Loucy (cell line): ENCODE measurements around the gene NUSAP1.

ENCODE experiments used
- CTCF ChIP-seq: fragments of 200-600 bp; sonication (generic); conservative IDR thresholded peaks from 2 replicates; pipeline ENCODE4 v1.5.1; 2014; ENCODE audit warnings: mild to moderate bottlenecking, antibody characterized with exemption, low read length
- EZH2phosphoT487 ChIP-seq: fragments of 200-600 bp; IDR thresholded peaks from 2 replicates; pipeline ENCODE4 v1.6.1; 2018; ENCODE audit warnings: antibody characterized with exemption, mild to moderate bottlenecking, moderate library complexity, borderline replicate concordance

GRCh38 chr15:41392659-41393058 is 60.0 kb downstream of the NUSAP1 start:
- no peak for TF ChIP-seq CTCF
- TF ChIP-seq EZH2phosphoT487: no peak
